HepG2 (cell line): ENCODE results near the gene SIT1. TPM values are rescaled to one million over a fixed set of nuclear protein-coding genes. Genes with fewer than 3 reads are reported as not detected.
"Not testable (repeated sequence)": the region's sequence is repeated elsewhere in the genome, so short reads cannot be mapped to it uniquely, and the experiment has no call there.

ENCODE experiments used
- ATAC-seq: fragments of 200-7000 bp; cut with Tn5 transposase; 3 replicates; pipeline ENCODE4 v1.9.1; 2020; ENCODE audit warnings: mild to moderate bottlenecking, moderate library complexity
- BruUV-seq: library from RNA; stranded (reverse); fragments of 400-500 nt; replicated peaks from 2 replicates; lab custom pipeline; 2021; lab: Mats Ljungman, UMichigan
- CTCF ChIA-PET: fragments of 300-600 bp; formaldehyde crosslinking; extraction: SDS; loops from one replicate; lab custom pipeline; 2021; ENCODE audit warnings: low total read pairs, inconsistent platforms, low intra/inter-chr PET ratio; lab: Yijun Ruan, JAX
- POLR2A ChIA-PET: fragments of 350-600 bp; sonication (Branson Sonifier 250); formaldehyde crosslinking; loops from one replicate; lab custom pipeline; 2020; ENCODE audit warnings: antibody characterized with exemption, inconsistent platforms; lab: Yijun Ruan, JAX
- DNase-seq: peaks from one replicate; pipeline ENCODE4 v3.0.0-alpha.2; 2015; ENCODE audit warnings: low spot score
- FAIRE-seq: peaks from 3 replicates; lab custom pipeline; 2011; peaks lifted over from hg19 to GRCh38; lab: Jason Lieb, UNC
- H2AFZ ChIP-seq: one replicate; pipeline ENCODE4 v1.6.1; 2011; ENCODE audit warnings: low read length, inconsistent platforms
- H3K27ac ChIP-seq: fragments of 300-600 bp; 3 replicates; pipeline ENCODE4 v1.8.0; 2011; ENCODE audit warnings: mixed run types, mild to moderate bottlenecking, mixed read lengths, low read length, inconsistent platforms; ENCODE audit not compliant: insufficient read depth; ENCODE audit errors: extremely low read length
- H3K27me3 ChIP-seq, 2 experiments: fragments of 200-600 bp in 1 of 2; 2 replicates in 1 of 2; 3 replicates in 1 of 2; pipeline versions ENCODE4 v1.6.0 to v1.8.0; 2011; ENCODE audit warnings: low read length in 2 of 2, mild to moderate bottlenecking in 2 of 2, moderate library complexity in 2 of 2, inconsistent platforms in 1 of 2; ENCODE audit not compliant: insufficient read depth in 2 of 2, control insufficient read depth in 1 of 2
- H3K36me3 ChIP-seq, 2 experiments: fragments of 200-600 bp in 1 of 2; replicated peaks in 1 of 2; 2 replicates in 1 of 2; 3 replicates in 1 of 2; pipeline versions ENCODE4 v1.5.1 to v1.8.0; 2011; ENCODE audit warnings: low read length in 2 of 2, inconsistent platforms in 1 of 2; ENCODE audit not compliant: insufficient read depth in 2 of 2, control insufficient read depth in 1 of 2
- H3K4me1 ChIP-seq: 2 replicates; pipeline ENCODE4 v1.5.1; 2012; ENCODE audit warnings: low read length, inconsistent platforms; ENCODE audit not compliant: insufficient read depth
- H3K4me2 ChIP-seq: 2 replicates; pipeline ENCODE4 v1.6.0; 2011; ENCODE audit warnings: low read depth, low read length, inconsistent platforms
- H3K4me3 ChIP-seq, 3 experiments: fragments of 200-600 bp in 1 of 3; sonication (generic), shearing (Covaris generic) in 1 of 3; replicated peaks in 1 of 3; 2 replicates each; pipeline ENCODE4 v1.5.1; 2011 to 2016; ENCODE audit warnings: low read length in 3 of 3, inconsistent platforms in 2 of 3, low read depth in 2 of 3, mild to moderate bottlenecking in 2 of 3, control low read depth in 1 of 3, mixed read lengths in 1 of 3; ENCODE audit not compliant: insufficient read depth in 1 of 3
- H3K79me2 ChIP-seq: one replicate; pipeline ENCODE4 v1.6.1; 2011; ENCODE audit warnings: low read length, inconsistent platforms; ENCODE audit not compliant: insufficient read depth
- H3K9ac ChIP-seq: 2 replicates; pipeline ENCODE4 v1.6.0; 2011; ENCODE audit warnings: mild to moderate bottlenecking, low read depth, low read length, inconsistent platforms; ENCODE audit not compliant: insufficient read depth
- H3K9me3 ChIP-seq: 2 replicates; pipeline ENCODE4 v1.5.1; 2012; ENCODE audit warnings: mild to moderate bottlenecking, low read length
- H4K20me1 ChIP-seq: 2 replicates; pipeline ENCODE4 v1.6.0; 2011; ENCODE audit warnings: inconsistent platforms, mild to moderate bottlenecking, low read length, moderate library complexity; ENCODE audit not compliant: insufficient read depth
- CHCHD3 ChIP-seq: sonication (generic); formaldehyde crosslinking; IDR thresholded peaks from 2 replicates; pipeline ENCODE4 v1.8.0; 2022; ENCODE audit warnings: mild to moderate bottlenecking, missing genetic modification reagents, moderate library complexity
- KLF15 ChIP-seq: sonication (generic); formaldehyde crosslinking; IDR thresholded peaks from 2 replicates; pipeline ENCODE4 v1.8.1; 2023; ENCODE audit warnings: borderline replicate concordance, mild to moderate bottlenecking, inconsistent platforms, missing genetic modification reagents, mixed read lengths
- TCF7 ChIP-seq: sonication (generic); IDR thresholded peaks from 2 replicates; pipeline ENCODE4 v1.6.1; 2016; ENCODE audit warnings: antibody characterized with exemption, low read depth
- TFAP4 ChIP-seq: sonication (generic); IDR thresholded peaks from 2 replicates; pipeline ENCODE4 v1.6.1; 2016; ENCODE audit warnings: low read depth, borderline replicate concordance
- TOPORS ChIP-seq: sonication (generic); formaldehyde crosslinking; IDR thresholded peaks from 2 replicates; pipeline ENCODE4 v1.8.0; 2023; ENCODE audit warnings: mild to moderate bottlenecking, missing genetic modification reagents
- ZNF331 ChIP-seq: sonication (generic); formaldehyde crosslinking; IDR thresholded peaks from 2 replicates; pipeline ENCODE4 v1.4.0; 2020; ENCODE audit warnings: missing genetic modification reagents
- ZNF563 ChIP-seq: sonication (generic); formaldehyde crosslinking; IDR thresholded peaks from 2 replicates; pipeline ENCODE4 v1.8.0; 2022; ENCODE audit warnings: mild to moderate bottlenecking, moderate library complexity, missing genetic modification reagents
- ZNF652 ChIP-seq: IDR thresholded peaks from 2 replicates; pipeline ENCODE4 v1.6.1; 2016; ENCODE audit warnings: low read depth, borderline replicate concordance
- WGBS: methylation state at CpG from one replicate; pipeline ENCODE4 v1.1.6; 2017; ENCODE audit warnings: low lambda C conversion rate; 5-methylcytosine and 5-hydroxymethylcytosine counted together
- in situ Hi-C: cut with HindIII; loops from 2 replicates; pipeline ENCODE4 v1.10.0; 2017; ENCODE audit warnings: low pct_unique_long_range_greater_than_20kb; ENCODE audit not compliant: extremely low pct_ligation_motif_present
- intact Hi-C: fragments of 100-400 bp; cut with micrococcal nuclease; formaldehyde crosslinking; loops from one replicate; pipeline ENCODE4 v1.10.0; 2022; ENCODE audit not compliant: unreplicated experiment
- polyA plus RNA-seq, 8 experiments: library from polyadenylated mRNA; depleted of rRNA in 3 of 8; stranded (reverse) in 7 of 8; unstranded in 1 of 8; fragments of >200 nt; fragmentation: Illumina TruSeq in 4 of 8; extraction: Trizol in 4 of 8; gene quantifications; 2 replicates each; pipeline versions ENCODE4 v1.2.1 to v1.2.3, GENCODE V29; 2011 to 2016; ENCODE audit warnings: low read depth in 4 of 8, missing spikeins in 1 of 8, mixed read lengths in 1 of 8; ENCODE audit not compliant: insufficient read depth in 1 of 8
- total RNA-seq, 5 experiments: library from RNA; depleted of rRNA; stranded (reverse); fragments of >200 nt; fragmentation: Illumina TruSeq; extraction: Trizol; gene quantifications; 2 replicates each; pipeline ENCODE4 v1.2.3, GENCODE V29; 2016; ENCODE audit warnings: low read depth in 1 of 5
- TF ChIP-seq, protein P1 (sequence below): sonication (generic); formaldehyde crosslinking; IDR thresholded peaks from 2 replicates; pipeline ENCODE4 v1.5.0; 2020; ENCODE audit warnings: mild to moderate bottlenecking, missing genetic modification reagents

SIT1 gene
- total and polyA plus RNA-seq, 2 of the 13 experiments (the other 11 are each of a cell fraction or from before 2014, with no cell fraction given), result 0.09 to 6.7 TPM

GRCh38 chr9:35641478-35641877 is 9.3 kb downstream of the SIT1 start:
- H3K4me1 ChIP-seq, FAIRE-seq, CTCF ChIA-PET, H3K9me3 ChIP-seq, H4K20me1 ChIP-seq, H3K4me2 ChIP-seq, H3K4me3 ChIP-seq, H2AFZ ChIP-seq, in situ Hi-C loops, POLR2A ChIA-PET, H3K79me2 ChIP-seq, H3K36me3 ChIP-seq, H3K9ac ChIP-seq, H3K27ac ChIP-seq, H3K27me3 ChIP-seq, BruUV-seq, ATAC-seq, DNase-seq: not testable (repeated sequence)
- intact Hi-C loops, result loop anchor here (10.0 kb wide), 2 partner anchors 53 to 243 kb away; no protein-coding TSS in a partner anchor
- WGBS, result 95% methylated on average over 3 of the region's 3 CpGs

DNA sequence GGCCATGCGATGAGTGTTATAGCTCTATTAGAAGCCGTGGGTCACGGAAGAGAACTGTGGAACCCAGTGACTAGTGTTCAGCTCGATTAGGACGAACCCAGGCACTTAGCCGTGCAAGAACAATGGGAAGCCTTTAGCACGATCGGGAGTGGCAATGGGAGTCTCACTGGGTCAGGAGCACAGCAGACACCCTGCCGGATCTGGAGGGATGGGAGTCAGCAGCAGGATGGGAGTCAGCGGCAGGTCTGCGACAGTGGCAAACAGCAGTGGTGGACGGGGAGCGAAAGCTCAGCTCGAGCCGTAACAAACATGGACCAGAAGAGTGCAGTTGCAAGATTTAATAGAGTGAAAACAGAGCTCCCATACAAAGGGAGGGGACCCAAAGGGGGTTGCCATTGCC is 10.3 kb downstream of the SIT1 start:
- intact Hi-C loops, result loop anchor here (10.0 kb wide), 2 partner anchors 54 to 244 kb away; no protein-coding TSS in a partner anchor
- POLR2A ChIA-PET, BruUV-seq, CTCF ChIA-PET, H3K9ac ChIP-seq, DNase-seq, H3K79me2 ChIP-seq, in situ Hi-C loops, H3K9me3 ChIP-seq, ATAC-seq, H3K4me3 ChIP-seq, H2AFZ ChIP-seq, H3K27ac ChIP-seq, H4K20me1 ChIP-seq, H3K4me2 ChIP-seq, H3K27me3 ChIP-seq, FAIRE-seq, H3K36me3 ChIP-seq, H3K4me1 ChIP-seq: not testable (repeated sequence)
- WGBS, result 92% methylated on average over 15 of the region's 15 CpGs

DNA sequence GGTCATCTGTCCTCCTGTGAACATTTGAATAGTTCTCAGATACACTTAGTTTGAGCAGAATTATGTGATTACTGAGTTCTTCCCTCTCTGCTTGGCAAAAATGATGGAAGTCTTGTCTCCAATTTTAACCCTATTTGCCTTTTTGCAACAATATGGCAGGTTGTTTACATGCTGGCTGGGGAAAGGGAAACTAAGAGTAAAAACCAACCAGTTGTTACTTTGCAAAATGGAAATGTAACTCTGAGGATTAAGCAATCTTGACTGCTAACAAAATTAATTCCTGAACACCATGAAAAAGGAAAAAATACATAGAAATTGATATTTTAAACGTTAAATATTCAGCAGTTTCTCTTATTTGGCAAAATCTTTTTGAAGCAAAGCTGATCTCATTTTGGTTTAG is 11.1 kb downstream of the SIT1 start:
- no peak for FAIRE-seq
- peaks cover 1% of the 10 kb centered on the region; the same call in 1 of the 2 replicates for H3K4me1 ChIP-seq
- BruUV-seq, result no TSS peak
- H3K27me3 ChIP-seq, result no peaks in the 10 kb centered on the region
- no peak overlapping the region for H3K9ac ChIP-seq
- ChIA-PET POLR2A (interaction anchor here (1.4 kb wide), 1 partner anchor 8 kb away, joined by 3 read pairs; no protein-coding TSS in a partner anchor), CTCF (no interaction called here)
- H3K4me3 ChIP-seq, result no peak overlapping the region
- ATAC-seq, result no peak
- H3K27ac ChIP-seq, result no peak overlapping the region
- H3K4me2 ChIP-seq, result no peak overlapping the region
- 19% methylated on average over 1 of the region's 1 CpG for WGBS
- intact Hi-C loops, result loop anchor here (10.0 kb wide), 2 partner anchors 55 to 245 kb away; no protein-coding TSS in a partner anchor
- in situ Hi-C loops, result no loop called here
- no peaks in the 10 kb centered on the region for H4K20me1 ChIP-seq
- H3K79me2 ChIP-seq, result no peaks in the 10 kb centered on the region
- no peaks in the 10 kb centered on the region for H3K9me3 ChIP-seq
- DNase-seq, result no peak
- H2AFZ ChIP-seq, result no peak overlapping the region
- H3K36me3 ChIP-seq, result no peaks in the 10 kb centered on the region
- TF ChIP-seq CHCHD3 (CRISPR knock-in tag) (no peak), ZNF652 (CRISPR knock-in tag) (no peak), TOPORS (CRISPR knock-in tag) (no peak), TFAP4 (no peak), ZNF563 (CRISPR knock-in tag) (no peak), KLF15 (CRISPR knock-in tag) (no peak), ZNF331 (CRISPR knock-in tag) (no peak), TCF7 (no peak)
- TF ChIP-seq, protein P1, sequence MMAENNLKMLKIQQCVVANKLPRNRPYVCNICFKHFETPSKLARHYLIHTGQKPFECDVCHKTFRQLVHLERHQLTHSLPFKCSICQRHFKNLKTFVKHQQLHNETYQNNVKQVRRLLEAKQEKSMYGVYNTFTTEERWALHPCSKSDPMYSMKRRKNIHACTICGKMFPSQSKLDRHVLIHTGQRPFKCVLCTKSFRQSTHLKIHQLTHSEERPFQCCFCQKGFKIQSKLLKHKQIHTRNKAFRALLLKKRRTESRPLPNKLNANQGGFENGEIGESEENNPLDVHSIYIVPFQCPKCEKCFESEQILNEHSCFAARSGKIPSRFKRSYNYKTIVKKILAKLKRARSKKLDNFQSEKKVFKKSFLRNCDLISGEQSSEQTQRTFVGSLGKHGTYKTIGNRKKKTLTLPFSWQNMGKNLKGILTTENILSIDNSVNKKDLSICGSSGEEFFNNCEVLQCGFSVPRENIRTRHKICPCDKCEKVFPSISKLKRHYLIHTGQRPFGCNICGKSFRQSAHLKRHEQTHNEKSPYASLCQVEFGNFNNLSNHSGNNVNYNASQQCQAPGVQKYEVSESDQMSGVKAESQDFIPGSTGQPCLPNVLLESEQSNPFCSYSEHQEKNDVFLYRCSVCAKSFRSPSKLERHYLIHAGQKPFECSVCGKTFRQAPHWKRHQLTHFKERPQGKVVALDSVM (CRISPR knock-in tag), result no peak
